Measurements from ENCODE around the gene RARRES2.

RARRES2 gene

DNA sequence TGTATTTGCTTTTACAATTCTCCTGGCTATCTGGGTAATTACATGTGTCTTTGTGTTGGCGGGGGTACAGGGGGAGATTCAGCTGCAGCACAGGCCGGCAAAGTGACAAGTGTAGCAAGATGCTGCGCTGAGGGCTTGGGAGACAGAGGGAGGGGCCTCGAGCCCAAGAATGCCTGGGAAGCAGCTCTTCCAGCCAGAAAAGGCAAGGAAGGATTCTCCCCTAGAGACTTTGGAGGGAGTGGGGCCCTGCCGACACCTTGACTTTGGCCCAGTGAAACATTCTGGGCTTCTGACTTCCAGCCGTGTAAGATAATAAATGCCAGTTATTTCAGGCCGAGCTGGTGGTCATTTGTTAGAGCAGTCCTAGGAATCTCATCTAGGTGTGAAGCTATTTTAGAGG, 20.0 kb upstream of the RARRES2 start:
- DNase-seq = no peak

- DNase-seq = no peak
Observed at GRCh38 chr7:150360363-150361058, 19.1 kb upstream of the RARRES2 start.

GRCh38 chr7:150359622-150360362, 18.4 kb upstream of the RARRES2 start:
- no peak for DNase-seq

- DNase-seq = no peak
Observed at GRCh38 chr7:150358988-150359621, 17.7 kb upstream of the RARRES2 start.

- no peak for DNase-seq
Observed at GRCh38 chr7:150358433-150358832, 17.0 kb upstream of the RARRES2 start.

DNA sequence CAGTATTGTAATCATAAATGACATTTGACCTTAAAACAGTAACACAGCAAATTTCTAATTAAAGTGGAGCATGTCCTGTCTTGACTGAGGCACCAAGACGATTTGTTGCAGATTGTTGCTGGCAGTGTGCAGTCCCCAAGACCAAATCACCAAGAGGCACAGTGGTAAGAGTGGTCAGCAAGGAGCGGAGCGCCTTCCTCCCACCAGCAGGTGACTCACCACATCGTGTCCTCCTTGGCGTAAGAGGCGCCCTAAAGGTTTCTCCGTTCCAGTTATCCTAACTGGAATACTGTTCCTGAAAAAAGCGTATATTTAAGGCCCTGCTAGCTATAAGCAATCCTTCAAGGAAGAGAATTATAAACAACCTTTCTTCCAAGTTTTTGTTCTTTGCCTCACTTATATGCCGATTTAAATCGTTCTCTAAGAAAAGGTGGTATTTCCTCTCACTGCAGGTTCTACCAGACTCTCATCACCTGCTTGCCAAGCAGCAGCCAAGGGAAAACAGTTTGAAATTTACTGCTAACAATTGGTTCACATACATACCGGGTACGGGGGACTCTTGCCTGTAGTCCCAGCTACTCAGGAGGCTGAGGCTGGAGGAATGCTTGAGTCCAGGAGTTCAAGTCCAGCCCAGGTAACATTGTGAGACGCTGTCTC, 16.5 kb upstream of the RARRES2 start:
- no peak for DNase-seq

GRCh38 chr7:150357270-150357669, 15.8 kb upstream of the RARRES2 start:
- no peak for DNase-seq

DNA sequence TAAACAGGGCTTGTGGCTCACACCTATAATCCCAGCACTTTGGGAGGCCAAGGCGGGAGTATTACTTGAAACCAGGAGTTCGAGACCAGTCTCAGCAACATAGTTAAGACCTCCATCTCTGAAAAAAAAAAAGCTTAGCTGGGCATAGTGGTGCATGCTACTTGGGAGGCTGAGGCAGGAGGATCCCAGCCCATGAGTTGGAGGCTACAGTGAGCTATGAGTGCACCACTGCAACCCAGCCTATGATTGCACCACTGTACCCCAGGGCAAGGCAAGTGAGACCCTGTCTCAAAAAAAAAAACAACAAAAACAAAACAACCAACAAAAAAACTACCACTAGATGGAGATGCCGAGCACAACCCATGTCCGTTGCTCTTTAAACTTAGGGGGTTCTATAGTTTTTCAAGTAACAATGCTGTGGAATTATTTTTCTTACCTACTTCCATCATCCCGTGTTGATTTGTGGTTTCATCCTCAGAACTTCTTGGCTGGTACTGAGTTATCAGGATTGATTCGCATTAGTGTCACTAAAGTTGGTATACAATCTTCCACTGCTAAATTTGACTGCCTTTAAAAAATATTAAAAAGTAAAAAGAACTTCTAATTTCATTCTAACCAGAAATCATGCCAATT, 15.0 kb upstream of the RARRES2 start:
- peak; percentile 24 to 38 for DNase-seq

DNA sequence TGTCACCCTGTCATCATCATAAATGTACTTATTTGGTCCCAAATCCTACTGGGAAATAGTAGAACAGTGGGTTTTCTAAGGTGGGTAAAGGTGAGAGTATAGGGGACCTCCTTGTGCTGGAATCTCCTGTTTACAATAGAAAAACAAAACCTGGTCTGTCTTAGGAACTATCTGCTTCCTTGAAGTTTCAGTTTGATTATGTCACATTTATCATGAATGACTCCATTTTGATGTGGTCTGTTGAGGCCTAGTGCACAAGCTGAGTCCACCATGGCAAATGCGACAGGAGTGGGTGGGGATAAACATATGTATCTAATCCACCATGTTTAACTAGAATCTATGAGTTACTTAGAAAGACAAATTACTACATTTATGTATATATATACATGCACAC, 14.2 kb upstream of the RARRES2 start:
- no peak for DNase-seq

- DNase-seq = no peak
Observed at GRCh38 chr7:150351587-150352194, 10.3 kb upstream of the RARRES2 start.

DNA sequence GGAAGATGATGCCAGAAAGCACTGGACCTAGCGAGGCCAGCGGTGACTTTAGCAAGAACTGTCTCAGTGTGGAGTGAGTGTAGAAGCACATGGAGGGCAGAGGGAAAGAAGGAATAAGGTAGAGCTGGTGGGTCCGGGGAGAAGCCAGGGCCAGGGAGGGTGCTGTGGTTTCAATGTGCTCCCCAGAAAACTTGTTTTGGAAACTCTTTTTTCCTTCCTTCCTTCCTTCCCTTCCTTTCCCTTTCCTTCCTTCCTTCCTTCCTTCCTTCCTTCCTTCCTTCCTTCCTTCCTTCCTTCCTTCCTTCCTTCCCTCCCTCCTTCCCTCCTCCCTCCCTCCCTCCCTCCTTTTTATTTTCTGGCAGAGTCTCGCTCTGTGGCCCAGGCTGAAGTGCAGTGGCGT, 5.5 kb upstream of the RARRES2 start:
- DNase-seq = no peak

DNA sequence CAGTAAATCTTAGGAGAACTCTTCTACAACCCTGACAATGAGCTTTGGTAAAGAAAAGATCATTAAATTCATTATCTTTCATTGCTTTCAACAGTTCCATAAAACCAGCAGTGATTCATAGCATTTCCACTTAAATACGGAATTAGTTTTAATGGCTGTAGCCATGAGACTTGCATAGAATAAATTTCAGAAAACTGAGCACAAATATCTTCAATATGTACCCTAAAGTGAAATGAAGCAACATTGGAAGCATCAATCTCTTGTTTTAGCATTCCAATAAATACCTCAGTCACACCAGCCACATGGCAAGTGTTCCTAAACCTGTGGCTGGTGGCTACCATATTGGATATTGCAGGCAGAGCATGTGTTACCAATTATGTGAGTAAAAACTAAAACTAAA, 3.6 kb upstream of the RARRES2 start:
- no peak for DNase-seq

- DNase-seq = no peak
Observed at GRCh38 chr7:150344299-150344698, 2.9 kb upstream of the RARRES2 start.

DNA sequence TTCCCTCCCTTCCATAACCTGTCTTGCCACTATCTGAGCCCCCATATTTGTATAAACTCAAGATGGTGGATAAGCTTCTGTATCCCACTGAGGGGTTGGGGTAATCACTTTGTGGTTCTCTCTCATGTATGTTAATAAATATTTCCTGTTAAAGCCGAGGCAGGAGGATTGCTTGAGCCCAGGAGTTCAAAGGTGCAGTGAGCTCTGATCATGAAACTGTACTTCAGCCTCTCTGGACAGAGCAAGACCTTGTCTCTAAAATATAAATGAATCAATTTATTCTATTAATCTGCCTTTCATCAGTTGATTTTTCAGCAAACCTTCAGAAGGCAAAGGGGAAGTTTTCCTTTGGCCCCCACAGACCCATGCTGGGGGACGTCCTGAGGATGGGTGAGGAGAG, 1.8 kb upstream of the RARRES2 start:
- no peak for DNase-seq

GRCh38 chr7:150342121-150342408, 636 bp upstream of the RARRES2 start:
- no peak for DNase-seq

DNA sequence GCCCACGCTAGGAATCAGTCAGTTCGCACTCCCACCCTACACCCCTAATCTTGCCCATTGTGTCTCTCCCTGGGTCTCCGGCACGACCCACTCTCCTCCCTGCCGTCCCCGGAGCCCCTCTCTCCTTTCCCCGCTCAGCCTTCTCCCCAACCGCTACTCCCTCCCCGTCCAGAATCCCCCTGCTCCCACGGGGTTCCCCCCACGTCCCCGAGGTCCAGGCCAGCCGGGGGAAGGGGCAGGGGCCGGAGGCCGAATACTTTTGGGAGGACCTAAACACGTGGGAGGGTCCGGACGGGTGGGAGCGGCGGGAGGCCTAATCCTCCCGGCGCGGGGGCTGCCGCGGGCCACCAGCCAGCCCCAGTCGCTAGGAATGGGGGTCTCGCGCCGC, 560 bp downstream of the RARRES2 start:
- no peak for DNase-seq

DNA sequence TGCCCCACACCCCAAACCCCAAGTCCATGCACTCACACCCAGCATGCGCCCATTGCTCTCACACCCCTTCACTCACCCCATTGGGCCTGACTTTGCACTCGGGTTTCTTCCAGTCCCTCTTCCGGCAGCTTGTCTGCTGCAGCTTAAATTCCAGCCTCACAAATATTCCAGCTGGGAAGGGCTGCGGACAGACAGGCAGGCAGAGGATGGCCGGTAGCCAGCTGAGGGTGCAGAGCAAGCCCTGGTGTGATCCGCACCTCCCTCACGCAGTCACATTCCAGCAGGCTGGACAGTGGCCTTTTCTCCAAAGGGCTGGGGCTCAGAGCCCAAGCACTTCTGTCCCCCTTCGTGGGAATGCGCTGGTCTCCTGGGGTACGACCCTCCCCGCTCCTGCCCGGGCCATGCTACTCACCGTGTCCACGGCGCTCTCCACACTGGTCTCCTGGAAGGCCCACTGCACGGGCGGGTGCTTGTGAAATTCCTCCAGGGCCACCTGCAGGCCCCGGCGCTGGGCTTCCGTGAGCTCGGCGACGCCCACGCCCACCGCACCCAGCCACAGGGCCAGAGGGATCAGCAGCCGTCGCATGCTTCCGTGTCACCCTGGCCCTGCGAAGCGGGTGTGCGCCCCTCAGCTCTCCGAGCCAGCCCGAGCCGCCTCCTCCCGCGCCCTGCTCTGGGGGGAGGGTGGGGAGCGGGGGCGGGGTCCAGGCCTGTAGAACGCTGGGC, 1.2 kb downstream of the RARRES2 start:
- DNase-seq = no peak

DNA sequence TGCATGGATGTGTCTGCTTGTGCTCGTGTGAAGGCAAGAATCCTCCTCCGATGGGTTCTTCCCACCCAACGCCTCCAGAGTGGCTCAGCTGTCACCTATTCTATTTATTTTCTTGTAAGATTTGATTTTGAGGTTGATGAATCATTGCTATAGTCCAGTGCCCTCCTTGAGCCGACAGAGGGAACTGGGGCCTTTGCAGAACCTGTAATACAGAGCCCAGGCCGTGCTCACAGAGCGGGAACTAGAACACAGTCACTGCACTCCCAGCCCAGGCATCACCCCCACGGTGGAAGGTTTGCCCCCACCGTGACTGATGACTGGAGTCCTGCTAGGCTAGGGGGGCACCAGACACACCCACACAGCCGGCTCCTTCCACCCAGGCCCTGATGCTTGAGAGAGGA, 2.0 kb downstream of the RARRES2 start:
- no peak for DNase-seq

GRCh38 chr7:150338166-150338829, 3.1 kb downstream of the RARRES2 start:
- no peak for DNase-seq

DNA sequence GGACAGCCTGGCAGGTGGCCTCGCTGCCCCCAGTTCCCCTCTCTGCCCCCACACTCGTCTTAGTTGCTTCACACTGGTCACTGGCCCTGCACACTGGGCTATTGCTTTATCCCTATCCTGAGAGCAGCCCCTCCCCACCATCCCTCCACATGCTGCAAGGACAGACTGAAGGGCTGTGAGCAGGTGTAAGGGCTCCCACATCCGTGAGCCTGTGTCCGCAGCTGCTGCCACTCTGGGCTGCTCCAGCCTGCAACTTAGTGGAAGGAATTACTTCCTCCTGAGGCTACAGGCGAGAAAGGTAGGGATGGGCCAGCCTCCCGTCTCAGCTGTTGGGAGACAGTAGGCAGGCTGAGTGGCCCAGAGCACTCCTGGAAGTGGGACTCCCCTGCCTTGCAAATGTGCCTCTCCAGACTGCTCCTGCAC, 3.8 kb downstream of the RARRES2 start:
- DNase-seq = no peak

GRCh38 chr7:150337179-150337578, 4.2 kb downstream of the RARRES2 start:
- DNase-seq = no peak

DNA sequence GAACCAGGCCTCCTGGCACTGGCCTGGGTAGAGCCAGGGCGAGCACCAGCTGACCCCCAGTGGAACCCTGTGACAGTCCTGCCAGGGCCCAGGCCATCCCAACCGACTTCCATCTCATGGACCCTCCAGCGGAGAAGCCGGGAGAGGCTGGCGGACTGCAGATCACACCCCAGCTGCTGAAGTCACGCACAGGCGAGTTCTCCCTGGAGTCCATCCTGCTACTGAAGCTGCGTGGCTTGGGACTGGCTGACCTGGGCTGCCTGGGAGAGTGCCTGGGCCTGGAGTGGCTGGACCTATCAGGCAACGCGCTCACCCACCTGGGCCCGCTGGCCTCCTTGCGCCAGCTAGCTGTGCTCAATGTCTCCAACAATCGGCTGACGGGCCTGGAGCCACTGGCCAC, 4.7 kb downstream of the RARRES2 start:
- no peak for DNase-seq
